ENCODE measurements around the gene XXYLT1.

The XXYLT1 gene

DNA sequence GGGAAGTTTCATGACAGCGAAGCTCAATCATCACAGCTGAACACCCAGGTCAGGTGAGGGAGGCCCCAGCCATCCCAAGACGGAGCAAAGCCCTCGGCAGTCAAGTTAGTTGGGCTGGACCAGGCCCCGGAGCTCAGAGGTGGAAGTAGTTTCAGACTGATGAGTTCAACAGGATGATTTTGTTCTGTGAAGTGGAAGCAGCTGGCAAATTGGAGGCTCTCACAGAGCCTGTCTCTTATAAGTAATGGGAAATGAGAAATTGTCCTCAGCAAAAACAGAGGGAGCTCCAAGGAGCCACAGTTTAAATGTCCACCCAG is 245.1 kb downstream of the XXYLT1 start:
- DNase-seq (ENCODE audit: low spot score): no peak

DNA sequence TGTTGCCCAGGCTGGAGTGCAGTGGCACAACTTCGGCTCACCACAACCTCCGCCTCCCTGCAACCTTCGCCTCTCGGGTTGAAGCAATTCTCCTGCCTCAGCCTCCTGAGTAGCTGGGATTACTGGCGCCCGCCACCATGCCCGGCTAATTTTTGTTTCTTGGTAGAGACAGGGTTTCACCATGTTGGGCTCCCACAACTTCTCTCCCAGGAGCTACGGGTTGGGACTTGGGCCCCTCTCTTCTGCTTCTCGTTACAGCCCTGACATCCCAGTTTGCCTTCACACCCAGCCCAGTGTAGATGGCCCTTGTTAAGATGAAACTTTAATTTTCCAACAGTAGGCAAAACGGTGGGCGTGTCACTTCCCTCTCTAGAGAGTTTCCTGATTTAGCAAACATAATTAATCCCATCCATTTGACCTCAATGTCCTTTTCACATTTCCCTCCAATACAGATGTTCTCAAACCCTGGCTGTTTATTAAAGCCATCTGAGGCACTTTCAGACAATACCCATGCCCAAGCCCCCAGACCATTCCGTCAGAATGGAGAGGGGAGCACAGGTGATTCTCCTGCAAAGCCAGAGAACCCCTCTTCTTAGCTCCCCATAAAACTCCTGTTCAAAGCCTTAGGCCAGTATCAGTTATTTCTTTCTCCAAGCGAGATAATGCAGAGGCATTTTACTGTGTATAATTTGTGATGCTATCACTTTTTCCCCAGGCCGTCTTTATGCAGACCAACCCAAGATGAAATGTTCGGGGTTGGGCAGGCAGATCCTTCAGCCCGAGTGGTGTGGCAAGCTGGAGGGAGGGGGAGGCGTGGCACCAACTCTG is 245.7 kb downstream of the XXYLT1 start:
- no peak for DNase-seq (ENCODE audit: low spot score)

- no peak for DNase-seq (ENCODE audit: low spot score)
Measured at GRCh38 chr3:195023989-195024388, 247.0 kb downstream of the XXYLT1 start.

DNA sequence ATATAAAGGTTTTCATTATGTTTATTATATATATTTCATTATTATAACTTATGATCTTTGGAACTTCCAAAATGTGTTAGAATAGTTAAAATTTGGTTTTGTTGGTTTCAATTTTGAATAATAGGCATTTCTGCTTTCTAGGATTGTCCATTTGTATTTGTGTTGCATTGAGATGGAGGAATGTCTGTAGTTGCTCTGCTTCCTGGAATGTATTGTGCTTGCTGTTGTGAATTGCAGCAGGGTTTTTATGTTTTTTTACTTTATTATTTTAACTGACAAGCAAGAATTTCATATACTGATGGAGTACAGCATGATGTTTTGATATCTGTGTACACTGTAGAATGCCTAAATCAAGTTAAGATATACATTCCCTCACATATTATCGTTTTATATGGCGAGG is 247.4 kb downstream of the XXYLT1 start:
- no peak for DNase-seq (ENCODE audit: low spot score)

- no peak for DNase-seq (ENCODE audit: low spot score)
Measured at GRCh38 chr3:195021692-195022091, 249.3 kb downstream of the XXYLT1 start.

GRCh38 chr3:195020921-195021320 is 250.0 kb downstream of the XXYLT1 start:
- DNase-seq (ENCODE audit: low spot score): no peak

- DNase-seq (ENCODE audit: low spot score): no peak
Measured at GRCh38 chr3:195020185-195020584, 250.8 kb downstream of the XXYLT1 start.

GRCh38 chr3:195019335-195019734 is 251.6 kb downstream of the XXYLT1 start:
- DNase-seq (ENCODE audit: low spot score): no peak
